ENCODE data around the gene DUSP8.

Gene DUSP8

GRCh38 chr11:1554981-1555712 lies 16.9 kb downstream of the DUSP8 start:
- DNase-seq (ENCODE audit: low read depth in 2 of 2): no peak

- no peak for DNase-seq (ENCODE audit: low read depth in 2 of 2)
These were observed 18.1 kb downstream of the DUSP8 start for GRCh38 chr11:1553808-1554594.

GRCh38 chr11:1549338-1550330 lies 22.4 kb downstream of the DUSP8 start:
- DNase-seq (ENCODE audit: low read depth in 2 of 2): no peak

- DNase-seq (ENCODE audit: low read depth in 2 of 2): no peak
These were observed 23.6 kb downstream of the DUSP8 start for GRCh38 chr11:1548221-1549070.

- DNase-seq (ENCODE audit: low read depth in 2 of 2): no peak
These were observed 24.5 kb downstream of the DUSP8 start for GRCh38 chr11:1547467-1548098.

GRCh38 chr11:1546536-1547466 lies 25.3 kb downstream of the DUSP8 start:
- peak; percentile 26 to 27 for DNase-seq (ENCODE audit: low read depth in 2 of 2)

GRCh38 chr11:1546077-1546535 lies 26.0 kb downstream of the DUSP8 start:
- no peak for DNase-seq (ENCODE audit: low read depth in 2 of 2)

GRCh38 chr11:1545432-1545831 lies 26.6 kb downstream of the DUSP8 start:
- DNase-seq (ENCODE audit: low read depth in 2 of 2): no peak

- DNase-seq (ENCODE audit: low read depth in 2 of 2): no peak
These were observed 27.5 kb downstream of the DUSP8 start for GRCh38 chr11:1544536-1544935.

- DNase-seq (ENCODE audit: low read depth in 2 of 2): no peak
These were observed 28.3 kb downstream of the DUSP8 start for GRCh38 chr11:1543606-1544263.

- DNase-seq (ENCODE audit: low read depth in 2 of 2): no peak
These were observed 29.8 kb downstream of the DUSP8 start for GRCh38 chr11:1542267-1542666.

GRCh38 chr11:1541474-1542204 lies 30.4 kb downstream of the DUSP8 start:
- no peak for DNase-seq (ENCODE audit: low read depth in 2 of 2)

- DNase-seq (ENCODE audit: low read depth in 2 of 2): no peak
These were observed 32.0 kb downstream of the DUSP8 start for GRCh38 chr11:1540074-1540473.

- no peak for DNase-seq (ENCODE audit: low read depth in 2 of 2)
These were observed 33.9 kb downstream of the DUSP8 start for GRCh38 chr11:1538153-1538552.

- DNase-seq (ENCODE audit: low read depth in 2 of 2): no peak
These were observed 35.8 kb downstream of the DUSP8 start for GRCh38 chr11:1536065-1536843.

GRCh38 chr11:1534682-1535081 lies 37.4 kb downstream of the DUSP8 start:
- DNase-seq (ENCODE audit: low read depth in 2 of 2): no peak

GRCh38 chr11:1534171-1534570 lies 37.9 kb downstream of the DUSP8 start:
- no peak for DNase-seq (ENCODE audit: low read depth in 2 of 2)

Data from stimulated activated CD4-positive, alpha-beta T cell treated with anti-CD3 and anti-CD28 coated beads, Interleukin-4, amount 100 ng/mL, for 48 hours (primary cell).